Naive thymus-derived CD4-positive, alpha-beta T cell (primary cell): ENCODE results near the gene FAM234A. TPM values are rescaled to one million over a fixed set of nuclear protein-coding genes. Genes with fewer than 3 reads are reported as not detected.

Experiments used
- ATAC-seq: fragments of 150-1000 bp; cut with Tn5 transposase; 2 replicates; pipeline ENCODE4 v1.10.0; 2021; ENCODE audit warnings: mild to moderate bottlenecking, moderate library complexity
- CTCF ChIA-PET: fragments of 350-600 bp; sonication (Branson Sonifier 250); formaldehyde crosslinking; loops from one replicate; lab custom pipeline; 2021; ENCODE audit warnings: antibody characterized with exemption; lab: Charles Lee
- POLR2A ChIA-PET: fragments of 350-600 bp; sonication (Branson Sonifier 250); formaldehyde crosslinking; loops from one replicate; lab custom pipeline; 2021; ENCODE audit warnings: antibody characterized with exemption, inconsistent platforms; lab: Charles Lee
- DNase-seq, 9 donors: peaks; one replicate each; pipeline versions ENCODE4 v3.0.0 to v3.0.0-alpha.2; 2020 to 2022; ENCODE audit warnings: mixed read lengths in 1 of 9
- H3K27ac ChIP-seq: one replicate; pipeline ENCODE4 v1.7.0; 2013; ENCODE audit warnings: mild to moderate bottlenecking, low read depth, low read length, moderate library complexity
- H3K27me3 ChIP-seq, 2 donors: one replicate each; pipeline ENCODE4 v1.7.0; 2013; ENCODE audit warnings: low read length in 2 of 2, mild to moderate bottlenecking in 2 of 2, moderate library complexity in 2 of 2; ENCODE audit not compliant: control insufficient read depth in 2 of 2, insufficient read depth in 2 of 2
- H3K36me3 ChIP-seq, 3 experiments: 1 replicate in 2 of 3; 2 replicates in 1 of 3; pipeline ENCODE4 v1.7.0; 2013; ENCODE audit warnings: low read length in 3 of 3, mild to moderate bottlenecking in 3 of 3, moderate library complexity in 1 of 3; ENCODE audit not compliant: insufficient read depth in 3 of 3, control insufficient read depth in 2 of 3
- H3K4me1 ChIP-seq, 2 donors: one replicate each; pipeline ENCODE4 v1.7.0; 2013; ENCODE audit warnings: low read length in 2 of 2, mild to moderate bottlenecking in 2 of 2, moderate library complexity in 1 of 2; ENCODE audit not compliant: control insufficient read depth in 2 of 2, insufficient read depth in 2 of 2
- H3K4me3 ChIP-seq: 2 replicates; pipeline ENCODE4 v1.7.0; 2013; ENCODE audit warnings: mild to moderate bottlenecking, low read length
- H3K9me3 ChIP-seq, 3 experiments: 1 replicate in 2 of 3; 2 replicates in 1 of 3; pipeline ENCODE4 v1.7.0; 2013; ENCODE audit warnings: low read length in 3 of 3; ENCODE audit not compliant: control insufficient read depth in 2 of 3
- H3K27ac Mint-ChIP-seq, 9 donors: one replicate each; pipeline ENCODE4 v1.8.0; 2020 to 2022; ENCODE audit warnings: mixed read lengths in 9 of 9, mild to moderate bottlenecking in 8 of 9, moderate library complexity in 5 of 9, inconsistent platforms in 2 of 9
- H3K27me3 Mint-ChIP-seq, 5 donors: one replicate each; pipeline ENCODE4 v1.8.0; 2021 to 2022; ENCODE audit warnings: mixed read lengths in 5 of 5, mild to moderate bottlenecking in 1 of 5
- H3K36me3 Mint-ChIP-seq, 5 donors: one replicate each; pipeline ENCODE4 v1.8.0; 2020 to 2022; ENCODE audit warnings: mixed read lengths in 5 of 5, mild to moderate bottlenecking in 3 of 5, inconsistent platforms in 1 of 5
- H3K4me1 Mint-ChIP-seq, 7 donors: one replicate each; pipeline ENCODE4 v1.8.0; 2020 to 2022; ENCODE audit warnings: mixed read lengths in 7 of 7, mild to moderate bottlenecking in 3 of 7, inconsistent platforms in 1 of 7
- H3K4me3 Mint-ChIP-seq, 10 donors: one replicate each; pipeline ENCODE4 v1.8.0; 2020 to 2022; ENCODE audit warnings: mild to moderate bottlenecking in 10 of 10, mixed read lengths in 10 of 10, moderate library complexity in 6 of 10, inconsistent platforms in 2 of 10
- H3K9me3 Mint-ChIP-seq, 11 donors: one replicate each; pipeline ENCODE4 v1.8.0; 2020 to 2022; ENCODE audit warnings: mixed read lengths in 11 of 11, mild to moderate bottlenecking in 4 of 11, inconsistent platforms in 1 of 11, moderate library complexity in 1 of 11
- intact Hi-C, 2 donors: fragments of 100-400 bp; cut with micrococcal nuclease; formaldehyde crosslinking; loops; one replicate each; pipeline ENCODE4 v1.15.1; 2023
- polyA plus RNA-seq, 2 donors: library from polyadenylated mRNA; unstranded; fragments of 300-500 nt; fragmentation: Illumina TruSeq; gene quantifications; one replicate each; pipeline ENCODE4 v1.2.3, GENCODE V29; 2021
- total RNA-seq, 6 experiments: library from RNA in 5 of 6; stranded (reverse) in 5 of 6; gene quantifications; 1 replicate in 5 of 6; 2 replicates in 1 of 6; pipeline ENCODE4 v1.2.3 and lab custom pipeline; 2021 to 2026

FAM234A gene
- total and polyA plus RNA-seq, 7 experiments from 2014 or later: 30.4 to 43.9 (median 32.9) TPM

DNA sequence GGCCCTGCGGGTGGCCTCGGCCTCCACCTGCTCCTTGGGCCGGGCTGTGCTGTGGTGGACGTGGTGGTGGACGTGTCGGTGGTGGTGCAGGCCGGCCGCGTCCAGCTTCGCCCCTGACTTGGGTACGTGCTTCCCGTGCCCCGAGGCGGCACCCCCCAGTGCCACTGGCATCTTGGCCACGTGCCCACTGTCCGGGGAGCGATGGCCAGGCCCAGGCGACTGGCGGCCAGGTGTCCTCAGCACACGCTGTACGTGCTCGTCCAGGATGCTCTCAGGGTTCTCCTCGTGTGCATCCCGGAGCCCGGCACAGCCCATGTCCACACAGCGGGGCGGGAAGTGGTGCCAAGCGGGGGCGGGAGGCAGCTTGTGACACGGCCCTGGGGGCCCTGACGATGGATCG is 63.2 kb downstream of the FAM234A start:
- no peaks in the 10 kb centered on the region for H3K27me3 Mint-ChIP-seq
- Histone ChIP-seq H3K4me1 (no peaks in the 10 kb centered on the region), H3K27me3 (no peaks in the 10 kb centered on the region), H3K9me3 (no peaks in the 10 kb centered on the region), H3K36me3 (peaks cover 0 to 68% (median 7%) of the 10 kb centered on the region in 3 experiments), H3K27ac (no peak overlapping the region), H3K4me3 (no peak overlapping the region)
- DNase-seq (no peak), ATAC-seq (no peak)
- POLR2A ChIA-PET: no interaction called here
- H3K4me3 Mint-ChIP-seq: no peak overlapping the region
- CTCF ChIA-PET: no interaction called here
- no peaks in the 10 kb centered on the region for H3K36me3 Mint-ChIP-seq
- intact Hi-C loops: no loop called here
- H3K9me3 Mint-ChIP-seq: no peaks in the 10 kb centered on the region
- H3K27ac Mint-ChIP-seq: no peak overlapping the region
- H3K4me1 Mint-ChIP-seq: no peaks in the 10 kb centered on the region

- DNase-seq (no peak), ATAC-seq (no peak)
- Mint-ChIP-seq H3K4me1 (peaks cover 0 to 10% (median 6%) of the 10 kb centered on the region in 7 donors), H3K27ac (no peak overlapping the region), H3K36me3 (peaks cover 0 to 11% (median 0%) of the 10 kb centered on the region in 5 donors), H3K9me3 (no peaks in the 10 kb centered on the region), H3K4me3 (no peak overlapping the region), H3K27me3 (no peaks in the 10 kb centered on the region)
- intact Hi-C loops: no loop called here
- peaks cover 0 to 62% (median 7%) of the 10 kb centered on the region in 3 experiments for H3K36me3 ChIP-seq
- ChIA-PET CTCF (no interaction called here), POLR2A (no interaction called here)
- no peak overlapping the region for H3K4me3 ChIP-seq
- no peaks in the 10 kb centered on the region for H3K27me3 ChIP-seq
- H3K4me1 ChIP-seq: no peaks in the 10 kb centered on the region
- H3K27ac ChIP-seq: no peak overlapping the region
- no peaks in the 10 kb centered on the region for H3K9me3 ChIP-seq
Measured at GRCh38 chr16:301235-301634, 66.6 kb downstream of the FAM234A start.

DNA sequence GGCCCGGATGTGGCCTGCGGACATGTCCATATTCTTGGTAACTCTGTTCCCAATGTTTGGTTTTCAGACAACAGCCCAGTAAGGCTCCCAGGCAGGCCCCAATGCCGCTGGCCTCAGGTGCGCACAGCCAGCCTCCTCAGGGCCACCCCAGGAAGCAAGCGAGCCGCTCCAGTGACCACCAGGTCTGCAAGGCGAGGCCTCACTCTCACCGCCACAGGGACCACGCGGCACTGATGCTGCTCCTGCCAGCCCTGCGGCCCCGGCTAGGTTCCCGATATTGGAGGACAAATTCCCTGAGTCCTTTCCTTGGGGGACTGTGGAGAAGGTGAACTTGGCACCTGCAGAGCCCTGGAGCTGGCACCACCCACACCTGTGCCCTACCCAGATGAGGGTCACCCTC is 67.3 kb downstream of the FAM234A start:
- peaks cover 0 to 15% (median 0%) of the 10 kb centered on the region in 5 donors for H3K36me3 Mint-ChIP-seq
- Histone ChIP-seq H3K36me3 (peaks cover 0 to 62% (median 7%) of the 10 kb centered on the region in 3 experiments), H3K27ac (no peak overlapping the region), H3K4me3 (no peak overlapping the region), H3K9me3 (no peaks in the 10 kb centered on the region), H3K4me1 (no peaks in the 10 kb centered on the region), H3K27me3 (no peaks in the 10 kb centered on the region)
- peaks cover 0 to 13% (median 7%) of the 10 kb centered on the region in 7 donors for H3K4me1 Mint-ChIP-seq
- DNase-seq (no peak), ATAC-seq (no peak)
- H3K4me3 Mint-ChIP-seq: no peak overlapping the region
- ChIA-PET CTCF (no interaction called here), POLR2A (no interaction called here)
- intact Hi-C loops: no loop called here
- no peaks in the 10 kb centered on the region for H3K9me3 Mint-ChIP-seq
- H3K27ac Mint-ChIP-seq: no peak overlapping the region
- H3K27me3 Mint-ChIP-seq: no peaks in the 10 kb centered on the region

GRCh38 chr16:303760-304505 is 69.3 kb downstream of the FAM234A start:
- DNase-seq: no peak
- ChIA-PET POLR2A (interaction anchor here (0.6 kb wide), 1 partner anchor 9 kb away, joined by 6 read pairs; no protein-coding TSS in a partner anchor), CTCF (no interaction called here)
- H3K9me3 Mint-ChIP-seq: no peaks in the 10 kb centered on the region
- Histone ChIP-seq H3K4me3 (no peak overlapping the region), H3K27me3 (no peaks in the 10 kb centered on the region), H3K27ac (no peak overlapping the region), H3K36me3 (peaks cover 0 to 63% (median 17%) of the 10 kb centered on the region in 3 experiments), H3K9me3 (no peaks in the 10 kb centered on the region), H3K4me1 (no peaks in the 10 kb centered on the region)
- H3K4me3 Mint-ChIP-seq: no peak overlapping the region
- ATAC-seq: peak; percentile 69
- peaks cover 0 to 18% (median 0%) of the 10 kb centered on the region in 5 donors for H3K36me3 Mint-ChIP-seq
- intact Hi-C loops: no loop called here
- H3K27me3 Mint-ChIP-seq: no peaks in the 10 kb centered on the region
- peak overlapping the region in 3 of 9 donors; percentile 14 to 43 (median 32) for H3K27ac Mint-ChIP-seq
- peaks cover 0 to 19% (median 13%) of the 10 kb centered on the region in 7 donors for H3K4me1 Mint-ChIP-seq

DNA sequence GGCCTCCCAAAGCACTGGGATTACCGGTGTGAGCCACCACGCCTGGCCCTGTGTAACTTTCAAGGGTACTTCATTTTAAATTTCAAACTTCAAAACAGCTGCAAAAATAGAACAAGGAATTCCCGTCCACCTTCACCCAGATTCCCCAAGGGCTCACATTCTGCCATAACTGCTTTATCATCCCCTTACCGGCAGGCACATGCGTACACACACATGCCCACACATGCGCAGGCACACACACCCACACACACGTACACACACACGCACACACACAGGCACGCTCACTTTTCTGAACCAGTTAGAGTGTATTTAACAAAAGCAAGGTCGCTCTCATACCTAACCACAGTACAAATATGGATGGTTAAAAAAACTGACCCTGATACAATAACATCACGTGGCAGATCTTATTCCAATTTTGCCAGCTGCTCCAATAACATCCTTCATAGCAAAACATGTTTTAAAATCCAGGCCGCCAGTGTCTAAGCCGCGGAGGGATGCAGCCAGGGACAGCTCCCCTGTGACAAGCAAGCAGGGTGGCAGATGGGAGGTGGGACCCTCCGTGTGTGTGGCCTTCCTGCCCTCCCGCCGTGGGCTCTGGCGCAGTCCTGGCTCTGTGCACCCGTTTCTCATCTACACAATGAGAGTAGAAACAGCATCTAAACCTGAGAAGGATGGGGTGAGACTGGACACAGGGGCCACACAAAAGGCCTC is 71.5 kb downstream of the FAM234A start:
- H3K4me3 Mint-ChIP-seq: no peak overlapping the region

DNA sequence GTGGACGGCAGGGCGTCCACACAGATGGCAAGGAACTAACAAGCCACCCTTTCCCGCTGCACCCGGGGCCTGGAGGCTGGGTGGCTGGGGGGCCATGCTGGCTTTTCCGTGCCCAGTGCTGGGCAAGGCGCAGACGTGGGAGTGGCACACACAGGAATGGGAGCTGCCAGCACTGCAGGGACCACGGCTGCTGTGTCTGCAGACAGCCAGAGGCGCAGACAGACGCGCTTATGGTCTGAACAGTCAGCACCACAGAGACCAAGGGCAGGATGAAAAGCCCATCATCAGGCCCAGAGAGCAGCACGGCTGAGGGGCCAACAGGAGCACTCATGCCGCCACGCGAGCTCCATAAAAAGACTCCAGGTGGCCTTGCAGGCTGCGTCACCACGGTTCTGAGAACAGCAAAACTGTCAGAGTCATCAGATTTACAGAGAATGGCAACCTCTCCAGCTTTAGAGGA is 72.3 kb downstream of the FAM234A start:
- no peak overlapping the region for H3K4me3 Mint-ChIP-seq
- H3K27me3 Mint-ChIP-seq: no peaks in the 10 kb centered on the region
- CTCF ChIA-PET: no interaction called here
- no peaks in the 10 kb centered on the region for H3K9me3 Mint-ChIP-seq
- intact Hi-C loops: loop anchor here in 1 of 2 donors (5.0 kb wide), 2 partner anchors 45 to 190 kb away; partner anchors contain the start of gene AXIN1
- DNase-seq: no peak
- H3K4me1 Mint-ChIP-seq: peaks cover 9 to 29% (median 23%) of the 10 kb centered on the region in 7 donors
- ATAC-seq: no peak
- Histone ChIP-seq H3K36me3 (peaks cover 0 to 56% (median 24%) of the 10 kb centered on the region in 3 experiments), H3K4me1 (peaks cover 0 to 4% of the 10 kb centered on the region in 2 donors), H3K9me3 (no peaks in the 10 kb centered on the region), H3K27me3 (no peaks in the 10 kb centered on the region), H3K4me3 (no peak overlapping the region), H3K27ac (no peak overlapping the region)
- peaks cover 0 to 23% (median 0%) of the 10 kb centered on the region in 5 donors for H3K36me3 Mint-ChIP-seq
- no peak overlapping the region for H3K27ac Mint-ChIP-seq
- POLR2A ChIA-PET: interaction anchor here (1.0 kb wide), 1 partner anchor 18 kb away, joined by 3 read pairs; no protein-coding TSS in a partner anchor

More for the DNA sequence above, 71.5 kb downstream of the FAM234A start:
- Histone ChIP-seq H3K4me3 (no peak overlapping the region), H3K27ac (no peak overlapping the region), H3K36me3 (peaks cover 0 to 56% (median 24%) of the 10 kb centered on the region in 3 experiments), H3K4me1 (peaks cover 0 to 4% of the 10 kb centered on the region in 2 donors), H3K27me3 (no peaks in the 10 kb centered on the region), H3K9me3 (no peaks in the 10 kb centered on the region)
- ChIA-PET CTCF (interaction anchor here (1.6 kb wide), 1 partner anchor 41 kb away, joined by 3 read pairs; no protein-coding TSS in a partner anchor), POLR2A (no interaction called here)
- no peak for DNase-seq
- peaks cover 9 to 29% (median 22%) of the 10 kb centered on the region in 7 donors for H3K4me1 Mint-ChIP-seq
- ATAC-seq: no peak
- H3K9me3 Mint-ChIP-seq: no peaks in the 10 kb centered on the region
- peak overlapping the region in 4 of 9 donors; percentile 12 to 77 (median 48) for H3K27ac Mint-ChIP-seq
- intact Hi-C loops: loop anchor here in 1 of 2 donors (5.0 kb wide), 2 partner anchors 46 to 189 kb away; partner anchors contain the start of gene AXIN1
- no peaks in the 10 kb centered on the region for H3K27me3 Mint-ChIP-seq
- peaks cover 0 to 18% (median 0%) of the 10 kb centered on the region in 5 donors for H3K36me3 Mint-ChIP-seq
